DOHH2 (cell line): ENCODE results near the gene UNC5A.

Experiments
- H3F3A ChIP-seq: fragments of 200-600 bp; sonication (generic), shearing (Covaris generic); 2 replicates; pipeline ENCODE4 v1.6.0; 2016; ENCODE audit warnings: antibody characterized with exemption, mild to moderate bottlenecking; ENCODE audit not compliant: control insufficient read depth, insufficient read depth
- H3K27ac ChIP-seq: fragments of 200-600 bp; sonication (generic); 2 replicates; pipeline ENCODE4 v1.5.1; 2014; ENCODE audit warnings: low read depth, mild to moderate bottlenecking, low read length, moderate library complexity
- H3K27me3 ChIP-seq: fragments of 200-600 bp; sonication (generic); 2 replicates; pipeline ENCODE4 v1.6.1; 2014; ENCODE audit warnings: mild to moderate bottlenecking, low read length, mixed read lengths; ENCODE audit not compliant: control insufficient read depth
- H3K36me3 ChIP-seq: fragments of 200-600 bp; sonication (generic); 2 replicates; pipeline ENCODE4 v1.6.1; 2014; ENCODE audit warnings: mild to moderate bottlenecking, low read length, moderate library complexity, mixed read lengths; ENCODE audit not compliant: control insufficient read depth
- H3K4me1 ChIP-seq: fragments of 200-600 bp; sonication (generic); 2 replicates; pipeline ENCODE4 v1.6.1; 2014; ENCODE audit warnings: mild to moderate bottlenecking, low read length, mixed read lengths; ENCODE audit not compliant: control insufficient read depth
- H3K4me2 ChIP-seq: fragments of 200-600 bp; sonication (generic); 2 replicates; pipeline ENCODE4 v1.6.0; 2014; ENCODE audit warnings: mild to moderate bottlenecking, low read length, moderate library complexity
- H3K4me3 ChIP-seq: fragments of 200-600 bp; sonication (generic); 2 replicates; pipeline ENCODE4 v1.5.1; 2014; ENCODE audit warnings: mild to moderate bottlenecking, low read length, mixed read lengths
- H3K79me2 ChIP-seq: fragments of 200-600 bp; sonication (generic); 2 replicates; pipeline ENCODE4 v1.6.1; 2014; ENCODE audit warnings: mild to moderate bottlenecking, low read length, mixed read lengths; ENCODE audit not compliant: control insufficient read depth
- H3K9me2 ChIP-seq: fragments of 200-600 bp; sonication (generic); replicated peaks from 2 replicates; pipeline ENCODE4 v1.6.1; 2014; ENCODE audit warnings: mild to moderate bottlenecking, low read length, mixed read lengths; ENCODE audit not compliant: control insufficient read depth
- H3K9me3 ChIP-seq: fragments of 200-600 bp; sonication (generic); 2 replicates; pipeline ENCODE4 v1.6.1; 2014; ENCODE audit warnings: antibody characterized with exemption, low read length, mixed read lengths; ENCODE audit not compliant: control insufficient read depth, insufficient read depth
- H4K20me1 ChIP-seq: fragments of 200-600 bp; sonication (generic); 2 replicates; pipeline ENCODE4 v1.6.0; 2014; ENCODE audit warnings: low read depth, mild to moderate bottlenecking, antibody characterized with exemption, low read length, moderate library complexity; ENCODE audit not compliant: control insufficient read depth, insufficient read depth
- CTCF ChIP-seq: fragments of 200-600 bp; sonication (generic); IDR thresholded peaks from one replicate; pipeline ENCODE4 v1.5.1; 2014; ENCODE audit warnings: antibody characterized with exemption, mild to moderate bottlenecking, low read depth, low read length; ENCODE audit not compliant: poor library complexity, severe bottlenecking
- EZH2phosphoT487 ChIP-seq: fragments of 200-600 bp; sonication (generic); IDR thresholded peaks from 2 replicates; pipeline ENCODE4 v1.6.1; 2017; ENCODE audit warnings: borderline replicate concordance, mild to moderate bottlenecking, antibody characterized with exemption, low read length, moderate library complexity, mixed read lengths

Gene UNC5A

DNA sequence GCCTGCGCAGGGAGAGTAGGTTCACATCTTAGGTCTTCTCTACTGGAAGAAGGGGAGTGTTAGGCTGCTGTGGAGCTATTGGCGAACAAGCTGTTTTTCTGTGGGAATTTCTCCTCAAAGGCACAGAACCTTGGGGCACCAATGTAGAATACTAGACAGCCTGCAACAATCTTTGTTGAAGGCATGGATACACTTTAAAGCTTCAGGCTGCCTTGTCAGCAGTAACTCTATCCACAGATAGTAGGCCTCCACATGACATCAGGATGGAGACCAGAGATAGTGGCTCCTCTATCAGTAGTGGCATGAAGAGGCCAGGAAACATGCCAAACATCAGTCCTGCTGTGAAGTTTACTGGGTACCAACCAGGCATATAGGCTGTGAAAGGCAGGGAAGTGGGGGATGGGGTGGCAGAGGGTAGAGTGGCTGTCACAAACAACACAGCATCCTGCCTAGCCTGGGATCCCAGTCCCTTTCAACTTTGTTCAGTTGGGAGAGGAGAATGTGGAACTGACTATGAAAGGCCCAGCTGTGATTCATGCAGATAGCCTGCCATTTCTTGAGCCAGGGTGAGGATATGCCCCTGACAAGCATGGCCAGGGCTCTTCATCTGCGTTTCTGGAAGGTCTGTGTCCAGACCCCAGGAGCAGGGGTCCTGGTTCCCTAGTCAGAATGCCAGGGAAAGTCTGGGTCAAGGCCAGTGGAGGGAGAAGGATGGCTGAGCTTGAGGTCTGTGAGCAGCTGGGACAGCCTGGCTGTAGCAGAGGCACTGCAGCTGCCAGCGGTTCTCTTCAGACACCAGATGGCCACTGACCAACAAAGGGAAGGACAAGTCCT lies 89.8 kb downstream of the UNC5A start:
- H3K36me3 ChIP-seq, result peaks cover 21% of the 10 kb centered on the region
- no peak overlapping the region for H3K4me2 ChIP-seq
- TF ChIP-seq CTCF (no peak), EZH2phosphoT487 (no peak)
- no peaks in the 10 kb centered on the region for H3K79me2 ChIP-seq
- no peak overlapping the region for H3K27ac ChIP-seq
- H3K4me1 ChIP-seq, result no peaks in the 10 kb centered on the region
- no peaks in the 10 kb centered on the region for H3K27me3 ChIP-seq
- H3K9me3 ChIP-seq, result no peaks in the 10 kb centered on the region
- H4K20me1 ChIP-seq, result no peaks in the 10 kb centered on the region
- no peak overlapping the region for H3K4me3 ChIP-seq
- no peaks in the 10 kb centered on the region for H3K9me2 ChIP-seq
- H3F3A ChIP-seq, result peaks cover 3% of the 10 kb centered on the region; the same call in 1 of the 2 replicates

DNA sequence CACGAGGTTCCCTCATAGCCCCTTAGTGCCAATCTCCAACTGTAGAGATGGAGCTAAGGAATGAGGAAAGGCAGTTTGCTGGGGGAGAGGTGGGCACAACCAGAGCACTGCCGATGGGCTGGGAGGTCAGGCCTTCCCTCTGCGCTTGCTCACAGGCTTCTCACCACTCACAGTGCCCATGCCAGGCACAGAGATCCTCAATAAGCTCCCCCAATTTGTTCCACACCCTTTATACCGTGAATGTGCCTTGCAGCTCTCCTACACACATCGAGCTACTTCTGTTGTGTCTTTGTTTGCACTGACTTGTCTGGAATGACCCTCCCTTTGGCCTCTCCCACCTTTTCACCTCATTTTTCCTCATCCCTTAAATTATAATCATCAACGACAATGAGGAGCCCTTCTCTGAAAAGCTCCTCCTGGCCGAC lies 90.4 kb downstream of the UNC5A start:
- Histone ChIP-seq H3K4me1 (no peaks in the 10 kb centered on the region), H3K4me3 (no peak overlapping the region), H3F3A (peaks cover 3% of the 10 kb centered on the region; the same call in 1 of the 2 replicates), H3K4me2 (no peak overlapping the region), H3K79me2 (no peaks in the 10 kb centered on the region), H3K9me3 (no peaks in the 10 kb centered on the region), H3K27me3 (no peaks in the 10 kb centered on the region), H3K9me2 (no peaks in the 10 kb centered on the region), H4K20me1 (no peaks in the 10 kb centered on the region), H3K36me3 (peaks cover 28% of the 10 kb centered on the region), H3K27ac (no peak overlapping the region)
- TF ChIP-seq EZH2phosphoT487 (no peak), CTCF (no peak)

DNA sequence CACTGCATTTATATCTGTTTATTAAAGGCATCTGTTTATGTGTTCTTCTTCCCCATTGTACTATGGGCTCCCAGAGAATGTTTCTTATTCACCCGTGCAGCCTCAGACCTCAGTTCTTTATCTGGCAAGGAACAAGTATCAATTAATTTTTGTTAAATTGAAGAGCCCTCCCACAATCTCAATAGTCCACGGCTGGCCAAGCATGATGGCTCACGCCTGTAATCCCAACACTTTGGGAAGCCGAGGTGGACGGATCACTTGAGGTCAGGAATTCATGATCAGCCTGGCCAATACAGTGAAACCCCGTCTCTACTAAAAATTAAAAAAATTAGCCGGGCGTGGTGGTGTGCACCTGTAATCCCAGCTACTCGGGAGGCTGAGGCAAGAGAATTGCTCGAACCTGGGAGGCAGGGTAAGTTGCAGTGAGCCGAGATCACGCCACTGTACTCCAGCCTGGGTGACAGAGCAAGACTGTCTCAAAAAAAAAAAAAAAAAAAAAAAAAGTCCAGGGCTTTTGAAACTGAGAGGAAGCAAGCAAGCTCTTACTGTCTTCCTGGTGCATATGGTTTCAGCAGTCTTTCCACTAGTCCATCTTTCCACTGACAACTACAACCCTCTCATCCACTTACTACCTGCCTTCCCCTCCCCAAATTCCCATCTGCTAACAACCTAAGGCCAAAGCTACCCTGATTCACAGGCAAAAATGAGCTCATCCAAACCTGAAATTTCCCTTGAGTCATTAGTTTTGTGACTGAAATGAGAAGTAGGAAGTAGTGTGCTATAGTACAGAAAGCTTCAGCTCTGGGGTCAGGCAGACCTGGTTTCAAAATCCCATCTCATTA lies 91.1 kb downstream of the UNC5A start:
- Histone ChIP-seq H3K4me2 (no peak overlapping the region), H3K9me2 (no peaks in the 10 kb centered on the region), H3K27ac (no peak overlapping the region), H3K79me2 (no peaks in the 10 kb centered on the region), H3K4me1 (no peaks in the 10 kb centered on the region), H3K27me3 (no peaks in the 10 kb centered on the region), H3F3A (peaks cover 3% of the 10 kb centered on the region; the same call in 1 of the 2 replicates), H3K4me3 (no peak overlapping the region), H4K20me1 (no peaks in the 10 kb centered on the region), H3K36me3 (peaks cover 35% of the 10 kb centered on the region), H3K9me3 (no peaks in the 10 kb centered on the region)
- no peak for TF ChIP-seq CTCF
- TF ChIP-seq EZH2phosphoT487, result no peak
